Adrenal gland (tissue), 5 donors: ENCODE data around the gene SEMA4C.

Experiments
- POLR2A ChIP-seq, 2 donors: fragments of 450-650 bp; IDR thresholded peaks; one replicate each; pipeline ENCODE4 v1.6.1; 2017; ENCODE audit warnings: antibody characterized with exemption in 2 of 2, mild to moderate bottlenecking in 2 of 2, moderate library complexity in 1 of 2
- TF ChIP-seq, protein P1 (sequence below), 6 experiments: fragments of 450-650 bp in 4 of 6; fragments of 200-600 bp in 2 of 6; sonication (generic) in 1 of 6; IDR thresholded peaks; 1 replicate in 5 of 6; 2 replicates in 1 of 6; pipeline versions ENCODE4 v1.5.1 to v1.8.0; 2016 to 2021; ENCODE audit warnings: antibody characterized with exemption in 6 of 6, mild to moderate bottlenecking in 2 of 6, moderate library complexity in 1 of 6
- donor health status: DM: no; HTN: no; CAD: no.

DNA sequence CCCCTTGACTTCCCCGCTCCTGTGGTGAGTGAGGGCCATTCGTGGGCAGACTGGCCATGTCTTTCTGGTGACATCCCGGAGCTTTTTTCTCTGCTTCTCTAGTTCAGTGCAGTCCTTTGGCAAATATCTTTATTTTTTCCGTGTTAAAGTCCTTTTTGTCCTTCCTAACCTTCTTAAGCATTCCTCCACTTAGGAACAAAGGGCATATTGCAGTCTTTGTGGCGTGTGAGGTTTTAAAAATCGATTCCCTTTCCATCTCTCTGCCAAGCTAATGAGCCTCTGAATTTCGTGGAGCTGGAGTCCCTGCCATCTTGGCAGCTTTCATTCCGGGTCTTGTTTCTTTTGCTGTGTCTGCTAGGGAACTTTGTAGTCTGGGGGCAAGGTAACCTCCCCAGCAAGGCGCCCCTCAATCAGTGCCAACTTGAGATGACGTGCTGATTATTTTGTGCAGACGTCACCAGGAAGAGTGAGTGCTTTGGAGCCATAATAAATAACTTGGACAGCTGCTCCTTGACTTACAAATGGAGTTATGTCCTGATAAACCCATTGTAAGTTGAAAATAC, 48.7 kb downstream of the SEMA4C start:
- TF ChIP-seq, protein P1, sequence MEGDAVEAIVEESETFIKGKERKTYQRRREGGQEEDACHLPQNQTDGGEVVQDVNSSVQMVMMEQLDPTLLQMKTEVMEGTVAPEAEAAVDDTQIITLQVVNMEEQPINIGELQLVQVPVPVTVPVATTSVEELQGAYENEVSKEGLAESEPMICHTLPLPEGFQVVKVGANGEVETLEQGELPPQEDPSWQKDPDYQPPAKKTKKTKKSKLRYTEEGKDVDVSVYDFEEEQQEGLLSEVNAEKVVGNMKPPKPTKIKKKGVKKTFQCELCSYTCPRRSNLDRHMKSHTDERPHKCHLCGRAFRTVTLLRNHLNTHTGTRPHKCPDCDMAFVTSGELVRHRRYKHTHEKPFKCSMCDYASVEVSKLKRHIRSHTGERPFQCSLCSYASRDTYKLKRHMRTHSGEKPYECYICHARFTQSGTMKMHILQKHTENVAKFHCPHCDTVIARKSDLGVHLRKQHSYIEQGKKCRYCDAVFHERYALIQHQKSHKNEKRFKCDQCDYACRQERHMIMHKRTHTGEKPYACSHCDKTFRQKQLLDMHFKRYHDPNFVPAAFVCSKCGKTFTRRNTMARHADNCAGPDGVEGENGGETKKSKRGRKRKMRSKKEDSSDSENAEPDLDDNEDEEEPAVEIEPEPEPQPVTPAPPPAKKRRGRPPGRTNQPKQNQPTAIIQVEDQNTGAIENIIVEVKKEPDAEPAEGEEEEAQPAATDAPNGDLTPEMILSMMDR (IDR thresholded peaks at IDR 0.05), result no peak
- no peak for TF ChIP-seq POLR2A (IDR thresholded peaks at IDR 0.05)
